Astrocyte (in vitro differentiated cells and primary cell): Measurements from ENCODE around the gene IL1RAP. TPM values are rescaled to one million over a fixed set of nuclear protein-coding genes. Genes with fewer than 3 reads are reported as not detected.

Experiments
- DNase-seq: peaks from one replicate; pipeline ENCODE4 v3.0.0-alpha.2; 2010; ENCODE audit warnings: low read depth
- FAIRE-seq: peaks from 2 replicates; lab custom pipeline; 2011; peaks lifted over from hg19 to GRCh38; lab: Jason Lieb, UNC
- H2AFZ ChIP-seq: 2 replicates; pipeline ENCODE4 v1.6.0; 2012; ENCODE audit warnings: low read depth, low read length, inconsistent platforms
- H3K27ac ChIP-seq: 2 replicates; pipeline ENCODE4 v1.5.1; 2011; ENCODE audit warnings: low read depth, low read length, inconsistent platforms
- H3K27me3 ChIP-seq: 2 replicates; pipeline ENCODE4 v1.6.0; 2011; ENCODE audit warnings: low read length, inconsistent platforms; ENCODE audit not compliant: insufficient read depth
- H3K36me3 ChIP-seq: 2 replicates; pipeline ENCODE4 v1.5.1; 2011; ENCODE audit warnings: low read length, inconsistent platforms; ENCODE audit not compliant: insufficient read depth
- H3K4me1 ChIP-seq: 2 replicates; pipeline ENCODE4 v1.5.1; 2011; ENCODE audit warnings: low read length, inconsistent platforms; ENCODE audit not compliant: insufficient read depth
- H3K4me2 ChIP-seq: 2 replicates; pipeline ENCODE4 v1.6.0; 2012; ENCODE audit warnings: low read length, inconsistent platforms
- H3K4me3 ChIP-seq: 2 replicates; pipeline ENCODE4 v1.5.1; 2011; ENCODE audit warnings: low read depth, mild to moderate bottlenecking, low read length, inconsistent platforms; ENCODE audit not compliant: insufficient read depth
- H3K79me2 ChIP-seq: 2 replicates; pipeline ENCODE4 v1.6.0; 2012; ENCODE audit warnings: mild to moderate bottlenecking, low read length, inconsistent platforms; ENCODE audit not compliant: insufficient read depth
- H3K9ac ChIP-seq: 2 replicates; pipeline ENCODE4 v1.6.0; 2012; ENCODE audit warnings: mild to moderate bottlenecking, low read length, inconsistent platforms
- H3K9me3 ChIP-seq: 2 replicates; pipeline ENCODE4 v1.5.1; 2012; ENCODE audit warnings: low read depth, mild to moderate bottlenecking, low read length, inconsistent platforms; ENCODE audit not compliant: insufficient read depth
- H4K20me1 ChIP-seq: 2 replicates; pipeline ENCODE4 v1.6.0; 2012; ENCODE audit warnings: low read length, inconsistent platforms; ENCODE audit not compliant: insufficient read depth
- H3K27ac Mint-ChIP-seq: one replicate; pipeline ENCODE4 v1.8.0; 2021; ENCODE audit warnings: mild to moderate bottlenecking, mixed read lengths; ENCODE audit not compliant: unreplicated experiment
- H3K27me3 Mint-ChIP-seq: one replicate; pipeline ENCODE4 v1.8.0; 2021; ENCODE audit warnings: low read depth, mixed read lengths; ENCODE audit not compliant: unreplicated experiment
- H3K36me3 Mint-ChIP-seq: one replicate; pipeline ENCODE4 v1.8.0; 2021; ENCODE audit warnings: low read depth, mixed read lengths; ENCODE audit not compliant: unreplicated experiment
- H3K4me1 Mint-ChIP-seq: one replicate; pipeline ENCODE4 v1.8.0; 2021; ENCODE audit warnings: low read depth, mixed read lengths; ENCODE audit not compliant: unreplicated experiment
- H3K4me3 Mint-ChIP-seq: one replicate; pipeline ENCODE4 v1.8.0; 2021; ENCODE audit warnings: mild to moderate bottlenecking, moderate library complexity, mixed read lengths; ENCODE audit not compliant: unreplicated experiment
- H3K9me3 Mint-ChIP-seq: one replicate; pipeline ENCODE4 v1.8.0; 2021; ENCODE audit warnings: mild to moderate bottlenecking, mixed read lengths; ENCODE audit not compliant: unreplicated experiment
- EZH2 ChIP-seq: IDR thresholded peaks from 2 replicates; pipeline ENCODE4 v1.6.1; 2012; ENCODE audit warnings: mild to moderate bottlenecking, low read length, inconsistent platforms; ENCODE audit not compliant: insufficient read depth
- total RNA-seq: library from RNA; stranded (reverse); gene quantifications from 2 replicates; pipeline ENCODE4 v1.2.1, GENCODE V29; 2021
- TF ChIP-seq, protein P1 (sequence below): IDR thresholded peaks from 2 replicates; pipeline ENCODE4 v1.5.1; 2011; ENCODE audit warnings: low read depth, mild to moderate bottlenecking, inconsistent platforms, low read length, moderate library complexity; ENCODE audit not compliant: insufficient read depth

IL1RAP gene
- total RNA-seq, 1 donor from 2014 or later = 19.4 TPM

DNA sequence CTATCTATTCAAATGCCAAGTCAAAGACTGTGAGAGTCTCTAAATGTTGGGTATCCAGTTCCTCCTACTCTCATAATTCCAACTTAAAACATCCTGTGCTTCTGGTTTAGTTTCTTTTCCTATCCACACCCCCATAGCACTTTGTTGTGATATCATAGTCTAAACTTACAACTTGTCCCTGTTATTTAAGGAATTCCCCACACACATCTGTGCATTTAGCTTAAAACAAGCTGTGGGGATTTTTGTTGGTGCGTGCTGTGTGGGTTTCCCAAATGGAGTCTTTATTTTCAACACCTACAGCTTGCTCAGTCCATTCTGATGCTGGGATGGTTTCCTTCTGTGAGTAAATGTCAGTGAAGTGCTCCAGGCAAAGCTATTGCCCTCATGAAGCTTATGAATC, 181.3 kb downstream of the IL1RAP start:
- no peak overlapping the region for H3K27ac Mint-ChIP-seq
- Histone ChIP-seq H3K36me3 (no peaks in the 10 kb centered on the region), H4K20me1 (no peaks in the 10 kb centered on the region), H2AFZ (no peak overlapping the region), H3K9me3 (no peaks in the 10 kb centered on the region), H3K27me3 (no peaks in the 10 kb centered on the region), H3K79me2 (no peaks in the 10 kb centered on the region), H3K4me1 (no peaks in the 10 kb centered on the region), H3K9ac (no peak overlapping the region), H3K4me2 (no peak overlapping the region), H3K27ac (no peak overlapping the region), H3K4me3 (no peak overlapping the region)
- TF ChIP-seq, protein P1, sequence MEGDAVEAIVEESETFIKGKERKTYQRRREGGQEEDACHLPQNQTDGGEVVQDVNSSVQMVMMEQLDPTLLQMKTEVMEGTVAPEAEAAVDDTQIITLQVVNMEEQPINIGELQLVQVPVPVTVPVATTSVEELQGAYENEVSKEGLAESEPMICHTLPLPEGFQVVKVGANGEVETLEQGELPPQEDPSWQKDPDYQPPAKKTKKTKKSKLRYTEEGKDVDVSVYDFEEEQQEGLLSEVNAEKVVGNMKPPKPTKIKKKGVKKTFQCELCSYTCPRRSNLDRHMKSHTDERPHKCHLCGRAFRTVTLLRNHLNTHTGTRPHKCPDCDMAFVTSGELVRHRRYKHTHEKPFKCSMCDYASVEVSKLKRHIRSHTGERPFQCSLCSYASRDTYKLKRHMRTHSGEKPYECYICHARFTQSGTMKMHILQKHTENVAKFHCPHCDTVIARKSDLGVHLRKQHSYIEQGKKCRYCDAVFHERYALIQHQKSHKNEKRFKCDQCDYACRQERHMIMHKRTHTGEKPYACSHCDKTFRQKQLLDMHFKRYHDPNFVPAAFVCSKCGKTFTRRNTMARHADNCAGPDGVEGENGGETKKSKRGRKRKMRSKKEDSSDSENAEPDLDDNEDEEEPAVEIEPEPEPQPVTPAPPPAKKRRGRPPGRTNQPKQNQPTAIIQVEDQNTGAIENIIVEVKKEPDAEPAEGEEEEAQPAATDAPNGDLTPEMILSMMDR = no peak
- TF ChIP-seq EZH2 = no peak
- peaks cover 2% of the 10 kb centered on the region for H3K9me3 Mint-ChIP-seq
- no peaks in the 10 kb centered on the region for H3K36me3 Mint-ChIP-seq
- H3K4me3 Mint-ChIP-seq = no peak overlapping the region
- FAIRE-seq = no peak
- H3K27me3 Mint-ChIP-seq = no peaks in the 10 kb centered on the region
- DNase-seq = no peak
- H3K4me1 Mint-ChIP-seq = peaks cover 8% of the 10 kb centered on the region

DNA sequence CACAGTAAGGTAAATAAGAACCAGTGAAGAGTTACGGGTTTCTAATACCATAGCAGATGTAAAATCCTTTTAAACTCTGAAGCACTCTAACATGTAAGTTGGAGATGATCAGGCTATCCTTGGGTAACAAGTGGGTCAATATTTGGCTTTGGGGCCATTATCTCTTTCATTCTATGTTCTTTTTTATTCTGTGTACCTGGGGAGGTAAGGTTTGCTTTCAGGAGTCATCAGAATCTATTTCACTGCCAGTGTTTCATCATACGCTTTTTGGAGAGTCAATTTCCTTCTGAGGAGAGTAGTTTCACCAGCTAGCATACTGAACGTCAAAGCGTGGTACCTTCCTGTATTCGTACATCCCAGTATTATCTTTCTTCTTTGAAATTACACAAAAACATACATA, 182.1 kb downstream of the IL1RAP start:
- TF ChIP-seq EZH2 = no peak
- TF ChIP-seq, protein P1 = no peak
- no peak overlapping the region for H3K27ac Mint-ChIP-seq
- H3K9ac ChIP-seq = no peak overlapping the region
- no peak overlapping the region for H3K27ac ChIP-seq
- H3K36me3 ChIP-seq = no peaks in the 10 kb centered on the region
- no peaks in the 10 kb centered on the region for H3K36me3 Mint-ChIP-seq
- no peaks in the 10 kb centered on the region for H3K27me3 Mint-ChIP-seq
- no peaks in the 10 kb centered on the region for H3K27me3 ChIP-seq
- no peaks in the 10 kb centered on the region for H3K9me3 ChIP-seq
- H2AFZ ChIP-seq = no peak overlapping the region
- H4K20me1 ChIP-seq = no peaks in the 10 kb centered on the region
- H3K4me3 Mint-ChIP-seq = no peak overlapping the region
- FAIRE-seq (no peak), DNase-seq (no peak)
- no peak overlapping the region for H3K4me2 ChIP-seq
- peaks cover 2% of the 10 kb centered on the region for H3K9me3 Mint-ChIP-seq
- peaks cover 8% of the 10 kb centered on the region for H3K4me1 Mint-ChIP-seq
- H3K4me1 ChIP-seq = no peaks in the 10 kb centered on the region
- no peaks in the 10 kb centered on the region for H3K79me2 ChIP-seq
- H3K4me3 ChIP-seq = no peak overlapping the region

DNA sequence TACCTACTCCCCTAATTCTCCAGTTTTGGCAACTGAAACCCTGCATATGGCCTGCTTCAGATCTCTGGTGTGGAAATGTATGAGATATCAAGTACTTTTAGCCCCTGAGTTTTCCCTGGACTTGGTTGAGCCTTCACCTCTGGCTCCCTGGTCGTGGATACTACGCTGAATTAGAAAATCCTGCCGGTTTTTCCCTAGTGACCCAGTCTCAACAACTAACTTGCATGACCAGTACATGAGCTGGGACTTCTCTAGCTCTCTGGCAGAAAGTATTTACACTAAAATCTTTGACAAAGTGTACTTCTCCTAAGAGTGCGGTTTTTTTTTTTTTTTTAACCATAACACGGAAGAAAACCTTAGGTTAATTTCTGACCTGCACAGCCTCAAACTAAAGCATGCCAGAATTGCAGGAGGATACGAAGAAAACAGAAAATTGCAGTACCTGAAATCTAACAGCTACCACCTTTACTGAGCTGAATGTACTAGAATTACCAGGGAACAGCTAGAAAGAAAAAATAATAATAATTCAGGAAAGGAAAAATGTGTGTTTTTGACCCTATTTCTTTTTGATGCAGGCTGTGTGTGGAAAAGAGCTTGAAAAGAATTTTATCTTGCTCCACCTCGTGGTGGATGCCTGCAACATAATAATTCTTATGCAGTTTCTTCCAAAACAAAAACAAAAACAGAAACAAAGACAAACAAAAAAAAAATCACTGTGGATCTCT, 183.1 kb downstream of the IL1RAP start:
- FAIRE-seq (no peak), DNase-seq (no peak)
- H3K9me3 ChIP-seq = no peaks in the 10 kb centered on the region
- H2AFZ ChIP-seq = no peak overlapping the region
- H3K4me3 ChIP-seq = no peak overlapping the region
- no peak overlapping the region for H3K4me3 Mint-ChIP-seq
- H3K27me3 ChIP-seq = no peaks in the 10 kb centered on the region
- no peaks in the 10 kb centered on the region for H3K36me3 Mint-ChIP-seq
- H3K36me3 ChIP-seq = no peaks in the 10 kb centered on the region
- H3K27me3 Mint-ChIP-seq = no peaks in the 10 kb centered on the region
- H3K4me1 ChIP-seq = no peaks in the 10 kb centered on the region
- no peaks in the 10 kb centered on the region for H3K79me2 ChIP-seq
- no peaks in the 10 kb centered on the region for H4K20me1 ChIP-seq
- peaks cover 2% of the 10 kb centered on the region for H3K9me3 Mint-ChIP-seq
- H3K27ac ChIP-seq = no peak overlapping the region
- H3K4me2 ChIP-seq = no peak overlapping the region
- H3K9ac ChIP-seq = no peak overlapping the region
- peaks cover 8% of the 10 kb centered on the region for H3K4me1 Mint-ChIP-seq
- H3K27ac Mint-ChIP-seq = no peak overlapping the region
- TF ChIP-seq EZH2 = no peak
- TF ChIP-seq, protein P1 = peak; percentile 65
